ENCODE data around the gene CIAO2A. TPM values are rescaled to one million over a fixed set of nuclear protein-coding genes. Genes with fewer than 3 reads are reported as not detected.
"Not testable (repeated sequence)": the region's sequence is repeated elsewhere in the genome, so short reads cannot be mapped to it uniquely, and the experiment has no call there.

Gene CIAO2A
- total RNA-seq, 1 experiment from 2014 or later: 129 TPM

DNA sequence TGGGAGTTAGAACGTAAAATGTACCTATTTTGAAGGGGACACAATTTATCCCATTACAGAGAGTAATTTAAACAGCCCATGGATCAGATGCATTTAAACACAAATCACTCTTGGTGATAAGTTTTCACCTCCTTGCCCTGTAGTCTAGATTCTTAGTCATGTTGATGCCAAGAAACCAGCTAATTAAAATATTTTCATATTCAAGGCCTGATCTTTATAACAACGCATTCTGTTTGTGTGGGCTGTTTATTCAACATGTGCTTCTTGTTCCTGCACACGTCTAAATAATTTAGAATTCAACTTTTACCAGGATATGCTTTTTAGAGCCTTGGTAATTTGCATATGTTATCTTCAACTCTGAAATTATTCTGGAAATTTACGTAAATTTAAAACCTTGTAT is 28.0 kb upstream of the CIAO2A start:
- Histone ChIP-seq H3K9ac (ENCODE audit: low read length) (no peak overlapping the region), H3K9me2 (replicated peaks; ENCODE audit: insufficient read depth, low read length) (no peaks in the 10 kb centered on the region), H3K36me3 (ENCODE audit: insufficient read depth, low read length) (peaks cover 36% of the 10 kb centered on the region), H4K20me1 (ENCODE audit: insufficient read depth, low read depth, low read length) (no peaks in the 10 kb centered on the region), H3K9me3 (ENCODE audit: low read length) (no peaks in the 10 kb centered on the region), H3K4me3 (ENCODE audit: low read length) (no peak overlapping the region), H3K27me3 (ENCODE audit: low read length) (no peaks in the 10 kb centered on the region), H3K4me1 (ENCODE audit: low read length) (0 out of 2 replicates have a peak, but pooled peaks cover 3% of the 10 kb centered on the region), H3K4me2 (ENCODE audit: low read depth, low read length, poor library complexity, severe bottlenecking) (no peak overlapping the region), H3K79me2 (ENCODE audit: low read length) (peaks cover 21% of the 10 kb centered on the region), H3K27ac (ENCODE audit: low read length) (no peak overlapping the region), H2AFZ (ENCODE audit: low read length) (no peak overlapping the region)
- no peak for DNase-seq

DNA sequence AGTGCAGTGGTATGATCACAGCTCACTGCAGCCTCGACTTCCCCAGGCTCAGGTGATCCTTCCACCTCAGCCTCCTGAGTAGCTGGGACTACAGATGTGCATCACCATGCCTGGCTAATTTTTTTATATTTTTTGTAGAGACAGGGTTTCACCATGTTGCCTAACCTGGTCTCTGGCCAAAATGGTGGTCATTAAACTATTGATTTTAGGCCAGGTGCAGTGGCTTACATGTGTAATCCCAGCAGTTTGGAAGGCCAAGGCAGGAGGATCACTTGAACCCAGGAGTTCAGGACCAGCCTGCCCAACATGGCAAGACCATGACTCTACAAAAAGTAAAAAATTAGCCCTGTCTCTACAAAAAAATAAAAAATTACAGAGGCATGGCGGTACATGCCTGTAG is 26.7 kb upstream of the CIAO2A start:
- H3K9me2 ChIP-seq (replicated peaks; ENCODE audit: insufficient read depth, low read length); H3K9me3 ChIP-seq (ENCODE audit: low read length); H3K4me1 ChIP-seq (ENCODE audit: low read length); H4K20me1 ChIP-seq (ENCODE audit: insufficient read depth, low read depth, low read length); H2AFZ ChIP-seq (ENCODE audit: low read length); H3K4me2 ChIP-seq (ENCODE audit: low read depth, low read length, poor library complexity, severe bottlenecking); H3K9ac ChIP-seq (ENCODE audit: low read length); H3K27me3 ChIP-seq (ENCODE audit: low read length); H3K4me3 ChIP-seq (ENCODE audit: low read length); H3K27ac ChIP-seq (ENCODE audit: low read length); DNase-seq: not testable (repeated sequence)
- H3K79me2 ChIP-seq (ENCODE audit: low read length): peaks cover 28% of the 10 kb centered on the region
- H3K36me3 ChIP-seq (ENCODE audit: insufficient read depth, low read length): peaks cover 48% of the 10 kb centered on the region

DNA sequence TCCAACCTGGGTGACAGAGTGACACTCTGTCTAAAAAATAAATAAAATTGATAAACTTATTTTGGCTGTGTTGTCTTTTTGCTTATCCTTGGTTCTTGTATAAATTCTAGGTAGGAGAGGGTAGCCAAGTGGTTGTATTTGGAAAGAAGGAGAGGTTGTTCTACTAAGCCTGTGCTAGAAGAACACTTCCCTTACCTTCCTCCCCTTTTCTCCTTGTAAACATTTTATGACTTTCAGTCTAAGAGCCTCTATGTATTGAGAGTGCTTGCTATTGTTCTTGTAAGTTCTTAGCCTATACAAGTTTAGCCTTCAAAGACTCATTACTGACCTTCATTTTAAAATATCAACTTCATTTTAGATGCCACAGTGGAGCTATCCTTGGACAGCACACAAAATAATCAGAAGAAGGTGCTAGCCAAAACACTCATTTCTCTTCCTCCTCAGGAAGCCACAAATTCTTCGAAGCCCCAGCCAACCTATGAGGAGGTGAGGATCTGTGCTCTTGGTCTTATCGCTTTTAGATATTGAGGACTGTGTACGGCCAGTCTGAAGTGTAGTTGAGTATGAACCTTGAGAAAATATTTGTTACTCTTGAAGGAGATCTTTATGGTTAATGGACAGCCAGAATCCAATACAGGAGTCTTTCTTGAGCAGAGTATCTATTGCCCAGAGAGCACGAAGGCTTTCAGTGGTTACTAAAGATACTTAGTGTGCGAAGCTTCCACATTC is 24.3 kb upstream of the CIAO2A start:
- no peak overlapping the region for H3K4me3 ChIP-seq (ENCODE audit: low read length)
- H3K4me1 ChIP-seq (ENCODE audit: low read length): 0 out of 2 replicates have a peak, but pooled peaks cover 3% of the 10 kb centered on the region
- no peaks in the 10 kb centered on the region for H3K27me3 ChIP-seq (ENCODE audit: low read length)
- no peak for DNase-seq
- H3K27ac ChIP-seq (ENCODE audit: low read length): no peak overlapping the region
- peaks cover 56% of the 10 kb centered on the region for H3K36me3 ChIP-seq (ENCODE audit: insufficient read depth, low read length)
- H3K9me2 ChIP-seq (replicated peaks; ENCODE audit: insufficient read depth, low read length): no peaks in the 10 kb centered on the region
- H3K9me3 ChIP-seq (ENCODE audit: low read length): no peaks in the 10 kb centered on the region
- H3K4me2 ChIP-seq (ENCODE audit: low read depth, low read length, poor library complexity, severe bottlenecking): no peak overlapping the region
- H3K9ac ChIP-seq (ENCODE audit: low read length): no peak overlapping the region
- no peaks in the 10 kb centered on the region for H4K20me1 ChIP-seq (ENCODE audit: insufficient read depth, low read depth, low read length)
- H3K79me2 ChIP-seq (ENCODE audit: low read length): peaks cover 41% of the 10 kb centered on the region
- H2AFZ ChIP-seq (ENCODE audit: low read length): no peak overlapping the region

DNA sequence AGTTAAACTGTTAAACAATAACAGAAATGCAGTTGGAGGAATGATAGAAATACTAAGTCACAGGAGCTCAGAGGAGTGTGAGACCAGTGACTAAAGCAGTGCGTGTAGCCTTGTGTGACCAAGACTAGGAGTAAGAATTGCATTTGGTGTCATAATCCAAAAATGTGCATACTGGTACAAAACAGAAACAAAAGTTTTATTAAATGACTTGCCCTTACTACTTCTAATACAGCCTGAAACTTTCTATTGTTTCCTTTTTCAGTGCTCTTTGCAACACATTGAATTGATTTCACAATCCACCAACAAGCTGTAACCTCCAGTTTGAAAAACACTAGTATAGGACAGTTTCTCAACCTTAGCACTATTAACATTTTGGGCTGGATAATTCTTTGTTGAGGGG is 19.3 kb upstream of the CIAO2A start:
- Histone ChIP-seq H3K27ac (ENCODE audit: low read length) (no peak overlapping the region), H3K9ac (ENCODE audit: low read length) (no peak overlapping the region), H3K27me3 (ENCODE audit: low read length) (no peaks in the 10 kb centered on the region), H3K79me2 (ENCODE audit: low read length) (peaks cover 75% of the 10 kb centered on the region), H3K36me3 (ENCODE audit: insufficient read depth, low read length) (peaks cover 42% of the 10 kb centered on the region; the same call in 1 of the 2 replicates), H2AFZ (ENCODE audit: low read length) (no peak overlapping the region), H3K9me3 (ENCODE audit: low read length) (no peaks in the 10 kb centered on the region), H3K4me1 (ENCODE audit: low read length) (peaks cover 14% of the 10 kb centered on the region), H3K4me2 (ENCODE audit: low read depth, low read length, poor library complexity, severe bottlenecking) (no peak overlapping the region), H3K9me2 (replicated peaks; ENCODE audit: insufficient read depth, low read length) (no peaks in the 10 kb centered on the region), H3K4me3 (ENCODE audit: low read length) (no peak overlapping the region), H4K20me1 (ENCODE audit: insufficient read depth, low read depth, low read length) (no peaks in the 10 kb centered on the region)
- no peak for DNase-seq

DNA sequence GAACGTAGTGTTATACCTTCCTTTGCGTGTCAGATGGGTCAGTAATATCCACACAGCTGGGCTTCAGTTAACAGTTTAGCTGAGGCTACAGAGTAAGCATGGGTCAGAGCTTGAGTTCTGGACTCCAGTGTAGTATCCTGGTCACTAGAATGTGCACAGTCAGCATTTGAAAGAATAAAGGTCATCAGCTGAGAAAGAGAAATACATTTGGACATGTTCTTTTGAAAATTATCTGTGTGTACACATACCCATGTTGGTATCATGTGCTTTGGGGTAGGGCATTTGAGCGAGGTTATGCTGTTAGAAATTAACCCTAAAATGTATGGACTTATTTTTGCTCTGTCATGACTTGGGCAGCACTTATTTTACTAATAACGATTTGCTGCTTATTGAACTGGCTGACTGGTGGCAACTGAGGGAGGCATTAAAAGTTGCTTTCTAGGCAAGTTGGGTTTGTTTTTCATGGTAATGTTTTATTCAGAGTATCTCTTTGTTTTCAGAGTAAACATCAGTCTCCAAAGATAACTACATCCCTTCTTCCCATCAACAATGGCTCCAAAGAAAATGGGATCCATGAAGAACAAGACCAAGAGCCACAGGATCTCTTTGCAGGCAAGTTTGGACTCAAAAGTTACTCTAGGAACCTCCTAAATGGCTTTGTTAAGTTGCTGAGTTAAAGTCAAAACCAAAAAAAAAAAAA is 18.6 kb upstream of the CIAO2A start:
- Histone ChIP-seq H3K9me3 (ENCODE audit: low read length) (no peaks in the 10 kb centered on the region), H3K4me3 (ENCODE audit: low read length) (no peak overlapping the region), H2AFZ (ENCODE audit: low read length) (no peak overlapping the region), H3K4me1 (ENCODE audit: low read length) (peaks cover 14% of the 10 kb centered on the region), H3K79me2 (ENCODE audit: low read length) (peaks cover 81% of the 10 kb centered on the region), H3K27me3 (ENCODE audit: low read length) (no peaks in the 10 kb centered on the region), H3K27ac (ENCODE audit: low read length) (no peak overlapping the region), H3K36me3 (ENCODE audit: insufficient read depth, low read length) (peaks cover 40% of the 10 kb centered on the region; the same call in 1 of the 2 replicates), H3K4me2 (ENCODE audit: low read depth, low read length, poor library complexity, severe bottlenecking) (no peak overlapping the region), H3K9ac (ENCODE audit: low read length) (no peak overlapping the region), H4K20me1 (ENCODE audit: insufficient read depth, low read depth, low read length) (no peaks in the 10 kb centered on the region), H3K9me2 (replicated peaks; ENCODE audit: insufficient read depth, low read length) (no peaks in the 10 kb centered on the region)
- no peak for DNase-seq

DNA sequence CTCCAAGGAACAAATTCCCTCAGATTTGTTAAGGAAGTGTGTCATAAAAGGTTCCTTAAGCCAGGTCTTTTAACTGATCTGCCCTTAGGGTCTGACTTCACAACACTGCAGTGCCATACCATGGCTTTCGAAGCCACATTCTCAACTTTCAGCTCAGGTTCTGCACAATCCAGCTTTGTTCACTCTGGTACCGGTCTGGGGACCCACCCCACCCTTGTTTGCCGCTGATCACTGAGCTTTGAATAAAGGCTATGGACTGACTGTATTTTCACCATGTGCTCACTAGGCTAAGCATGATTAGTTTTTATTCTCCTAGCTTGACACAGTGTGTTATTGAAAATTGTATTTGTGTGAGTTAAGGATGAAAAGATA is 18.0 kb upstream of the CIAO2A start:
- Histone ChIP-seq H3K9ac (ENCODE audit: low read length) (no peak overlapping the region), H3K4me2 (ENCODE audit: low read depth, low read length, poor library complexity, severe bottlenecking) (no peak overlapping the region)

DNA sequence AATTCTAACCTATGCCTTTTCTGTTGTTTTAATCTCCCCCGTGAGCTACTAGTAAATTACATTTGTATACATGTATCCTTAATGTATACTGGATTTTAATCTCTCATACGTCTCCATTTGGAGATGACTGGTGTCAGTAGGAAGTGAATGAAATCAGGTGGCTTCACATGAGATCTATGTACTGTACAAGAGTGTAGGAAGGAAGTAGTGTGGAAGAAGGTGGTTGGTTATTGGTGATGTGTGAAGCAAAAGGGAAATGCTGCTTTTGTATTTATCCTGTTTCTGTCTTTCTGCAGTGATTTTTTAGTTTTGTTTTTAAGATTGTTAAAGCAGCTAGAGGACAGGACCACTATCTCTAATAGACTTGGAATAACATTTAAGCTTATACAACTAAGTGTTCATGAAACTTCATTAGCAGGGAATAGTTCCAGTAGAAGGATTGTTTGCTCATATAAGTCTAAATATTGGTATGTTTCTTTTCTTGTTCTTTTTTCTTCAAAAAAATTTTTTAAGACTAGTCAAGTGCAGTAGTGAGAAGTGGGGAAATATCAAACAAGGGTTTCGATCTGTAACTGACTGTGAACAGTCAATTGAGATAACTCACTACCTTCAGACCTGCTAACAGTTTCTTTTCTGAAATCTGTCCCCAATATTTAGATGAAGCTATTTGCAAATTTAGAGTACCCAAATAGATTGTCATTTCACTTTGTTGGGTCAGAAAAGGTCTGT is 17.5 kb upstream of the CIAO2A start:
- DNase-seq: no peak
- Histone ChIP-seq H3K27ac (ENCODE audit: low read length) (peak overlapping the region; percentile 24; the same call in 1 of the 2 replicates), H4K20me1 (ENCODE audit: insufficient read depth, low read depth, low read length) (no peaks in the 10 kb centered on the region), H3K4me3 (ENCODE audit: low read length) (no peak overlapping the region), H3K36me3 (ENCODE audit: insufficient read depth, low read length) (peaks cover 30% of the 10 kb centered on the region; the same call in 1 of the 2 replicates), H3K9ac (ENCODE audit: low read length) (no peak overlapping the region), H3K4me1 (ENCODE audit: low read length) (peaks cover 14% of the 10 kb centered on the region), H2AFZ (ENCODE audit: low read length) (no peak overlapping the region), H3K27me3 (ENCODE audit: low read length) (no peaks in the 10 kb centered on the region), H3K9me3 (ENCODE audit: low read length) (no peaks in the 10 kb centered on the region), H3K9me2 (replicated peaks; ENCODE audit: insufficient read depth, low read length) (no peaks in the 10 kb centered on the region), H3K79me2 (ENCODE audit: low read length) (peaks cover 86% of the 10 kb centered on the region), H3K4me2 (ENCODE audit: low read depth, low read length, poor library complexity, severe bottlenecking) (no peak overlapping the region)

More for the DNA sequence above, 18.0 kb upstream of the CIAO2A start:
- Histone ChIP-seq H3K4me3 (ENCODE audit: low read length) (no peak overlapping the region), H3K4me1 (ENCODE audit: low read length) (peaks cover 14% of the 10 kb centered on the region), H3K27ac (ENCODE audit: low read length) (no peak overlapping the region), H3K36me3 (ENCODE audit: insufficient read depth, low read length) (peaks cover 36% of the 10 kb centered on the region; the same call in 1 of the 2 replicates), H2AFZ (ENCODE audit: low read length) (no peak overlapping the region), H4K20me1 (ENCODE audit: insufficient read depth, low read depth, low read length) (no peaks in the 10 kb centered on the region), H3K9me3 (ENCODE audit: low read length) (no peaks in the 10 kb centered on the region), H3K27me3 (ENCODE audit: low read length) (no peaks in the 10 kb centered on the region), H3K79me2 (ENCODE audit: low read length) (peaks cover 85% of the 10 kb centered on the region), H3K9me2 (replicated peaks; ENCODE audit: insufficient read depth, low read length) (no peaks in the 10 kb centered on the region)
- no peak for DNase-seq

DNA sequence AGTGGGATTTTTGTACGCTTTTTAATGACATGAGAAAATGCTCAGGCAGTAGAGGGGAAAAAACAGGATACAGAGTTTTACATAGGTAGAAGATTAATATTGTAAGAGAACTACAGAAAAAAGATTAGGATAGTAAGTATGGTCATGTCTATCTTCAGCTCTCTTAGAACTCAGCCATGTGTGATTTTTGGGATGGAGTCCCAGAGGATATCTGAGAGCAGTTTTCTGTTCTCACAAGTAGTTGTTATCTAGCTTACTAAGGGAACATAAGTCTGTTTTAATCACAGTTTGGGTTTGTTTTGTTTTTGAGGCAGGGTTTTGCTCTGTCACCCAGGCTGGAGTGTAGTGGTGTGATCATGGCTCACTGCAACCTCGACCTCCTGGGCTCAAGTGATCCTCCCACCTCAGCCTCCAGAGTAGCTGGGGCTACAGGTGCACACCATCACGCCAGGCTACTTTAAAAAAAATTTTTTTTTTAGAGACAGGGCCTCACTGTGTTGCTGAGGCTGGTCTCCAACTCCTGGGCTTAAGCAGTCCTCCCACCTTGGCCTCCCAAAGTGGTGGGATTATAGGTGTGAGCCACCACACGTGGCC is 16.6 kb upstream of the CIAO2A start:
- peaks cover 14% of the 10 kb centered on the region for H3K4me1 ChIP-seq (ENCODE audit: low read length)
- H3K27me3 ChIP-seq (ENCODE audit: low read length); H3K9ac ChIP-seq (ENCODE audit: low read length); H3K9me3 ChIP-seq (ENCODE audit: low read length); H3K4me3 ChIP-seq (ENCODE audit: low read length); DNase-seq; H4K20me1 ChIP-seq (ENCODE audit: insufficient read depth, low read depth, low read length); H2AFZ ChIP-seq (ENCODE audit: low read length); H3K27ac ChIP-seq (ENCODE audit: low read length); H3K4me2 ChIP-seq (ENCODE audit: low read depth, low read length, poor library complexity, severe bottlenecking); H3K9me2 ChIP-seq (replicated peaks; ENCODE audit: insufficient read depth, low read length): not testable (repeated sequence)
- H3K79me2 ChIP-seq (ENCODE audit: low read length): peaks cover 91% of the 10 kb centered on the region
- peaks cover 23% of the 10 kb centered on the region; the same call in 1 of the 2 replicates for H3K36me3 ChIP-seq (ENCODE audit: insufficient read depth, low read length)

All from Karpas-422 (cell line).